Esophagus squamous epithelium (tissue), 4 donors: ENCODE results near the gene SEC22C.

Source experiments
- POLR2A ChIP-seq, 4 donors: fragments of 450-650 bp; IDR thresholded peaks; one replicate each; pipeline ENCODE4 v1.6.1; 2017; ENCODE audit warnings: antibody characterized with exemption in 4 of 4, mild to moderate bottlenecking in 4 of 4, moderate library complexity in 3 of 4
- TF ChIP-seq, protein P1 (sequence below), 6 experiments: fragments of 450-650 bp in 4 of 6; fragments of 200-600 bp in 2 of 6; sonication (generic) in 2 of 6; IDR thresholded peaks; one replicate each; pipeline ENCODE4 v1.5.1; 2016 to 2019; ENCODE audit warnings: antibody characterized with exemption in 6 of 6, mild to moderate bottlenecking in 4 of 6, moderate library complexity in 4 of 6

- no peak for TF ChIP-seq POLR2A (IDR thresholded peaks at IDR 0.05)
- TF ChIP-seq, protein P1, sequence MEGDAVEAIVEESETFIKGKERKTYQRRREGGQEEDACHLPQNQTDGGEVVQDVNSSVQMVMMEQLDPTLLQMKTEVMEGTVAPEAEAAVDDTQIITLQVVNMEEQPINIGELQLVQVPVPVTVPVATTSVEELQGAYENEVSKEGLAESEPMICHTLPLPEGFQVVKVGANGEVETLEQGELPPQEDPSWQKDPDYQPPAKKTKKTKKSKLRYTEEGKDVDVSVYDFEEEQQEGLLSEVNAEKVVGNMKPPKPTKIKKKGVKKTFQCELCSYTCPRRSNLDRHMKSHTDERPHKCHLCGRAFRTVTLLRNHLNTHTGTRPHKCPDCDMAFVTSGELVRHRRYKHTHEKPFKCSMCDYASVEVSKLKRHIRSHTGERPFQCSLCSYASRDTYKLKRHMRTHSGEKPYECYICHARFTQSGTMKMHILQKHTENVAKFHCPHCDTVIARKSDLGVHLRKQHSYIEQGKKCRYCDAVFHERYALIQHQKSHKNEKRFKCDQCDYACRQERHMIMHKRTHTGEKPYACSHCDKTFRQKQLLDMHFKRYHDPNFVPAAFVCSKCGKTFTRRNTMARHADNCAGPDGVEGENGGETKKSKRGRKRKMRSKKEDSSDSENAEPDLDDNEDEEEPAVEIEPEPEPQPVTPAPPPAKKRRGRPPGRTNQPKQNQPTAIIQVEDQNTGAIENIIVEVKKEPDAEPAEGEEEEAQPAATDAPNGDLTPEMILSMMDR (IDR thresholded peaks at IDR 0.05) = no peak
These were observed 65.3 kb downstream of the SEC22C start for GRCh38 chr3:42516443-42516842.
